A549 (cell line): ENCODE results near the gene SHISAL1. TPM values are rescaled to one million over a fixed set of nuclear protein-coding genes. Genes with fewer than 3 reads are reported as not detected.

Source experiments
- ATAC-seq, 2 experiments: fragments of 200-7000 bp in 1 of 2; fragments of >200 bp in 1 of 2; cut with Nextera tagmentation in 1 of 2; cut with Tn5 transposase in 1 of 2; 3 replicates each; pipeline versions ENCODE4 v1.8.0 to v1.9.1; 2018 to 2020; ENCODE audit warnings: mild to moderate bottlenecking in 1 of 2, moderate library complexity in 1 of 2
- CTCF ChIA-PET: fragments of 300-600 bp; sonication (Branson Sonifier 250); formaldehyde crosslinking; extraction: SDS; loops from one replicate; lab custom pipeline; 2021; ENCODE audit warnings: antibody characterized with exemption, inconsistent platforms; lab: Yijun Ruan, JAX
- POLR2A ChIA-PET: fragments of 350-600 bp; formaldehyde crosslinking; extraction: SDS; loops from one replicate; lab custom pipeline; 2021; ENCODE audit warnings: antibody characterized with exemption, inconsistent platforms; lab: Yijun Ruan, JAX
- DNase-seq, 2 experiments: peaks; one replicate each; pipeline versions ENCODE4 v3.0.0 to v3.0.0-alpha.2; 2011 to 2016; ENCODE audit warnings: low read depth in 1 of 2, low spot score in 1 of 2
- FAIRE-seq: peaks from 2 replicates; lab custom pipeline; 2011; peaks lifted over from hg19 to GRCh38; lab: Jason Lieb, UNC
- H3K27ac ChIP-seq, 2 experiments: fragments of >200 bp; sonication (Bioruptor Twin); formaldehyde crosslinking; 3 replicates each; pipeline ENCODE4 v1.5.1; 2016 to 2017
- H3K4me1 ChIP-seq: fragments of >200 bp; sonication (Bioruptor Twin); formaldehyde crosslinking; 3 replicates; pipeline ENCODE4 v1.6.1; 2016
- H3K4me2 ChIP-seq: fragments of >200 bp; sonication (Bioruptor Twin); formaldehyde crosslinking; 3 replicates; pipeline ENCODE4 v1.6.1; 2016
- H3K4me3 ChIP-seq: fragments of >200 bp; sonication (Bioruptor Twin); formaldehyde crosslinking; 3 replicates; pipeline ENCODE4 v1.5.1; 2016
- H3K9me3 ChIP-seq: fragments of >200 bp; sonication (Bioruptor Twin); formaldehyde crosslinking; 3 replicates; pipeline ENCODE4 v1.6.1; 2016
- BCL3 ChIP-seq: fragments of >200 bp; sonication (Bioruptor Twin); formaldehyde crosslinking; IDR thresholded peaks from 3 replicates; pipeline ENCODE4 v1.6.1; 2016
- BHLHE40 ChIP-seq: IDR thresholded peaks from 2 replicates; pipeline ENCODE4 v1.6.1; 2012; ENCODE audit warnings: low read depth, low read length, inconsistent platforms
- CBX8 ChIP-seq: fragments of 200-600 bp; sonication (generic); IDR thresholded peaks from 2 replicates; pipeline ENCODE4 v1.6.1; 2016
- E2F6 ChIP-seq: IDR thresholded peaks from 2 replicates; pipeline ENCODE4 v1.6.1; 2012; ENCODE audit warnings: low read depth, borderline replicate concordance
- EHMT2 ChIP-seq: fragments of 200-600 bp; sonication (generic); IDR thresholded peaks from 2 replicates; pipeline ENCODE4 v1.6.1; 2016; ENCODE audit warnings: antibody characterized with exemption, low read depth, mild to moderate bottlenecking, moderate library complexity
- EP300 ChIP-seq, 2 experiments: fragments of >200 bp; sonication (Bioruptor Twin); formaldehyde crosslinking; IDR thresholded peaks; 2 replicates in 1 of 2; 3 replicates in 1 of 2; pipeline ENCODE4 v1.6.1; 2016 to 2017
- ESRRA ChIP-seq: fragments of 150-350 bp; IDR thresholded peaks from 2 replicates; pipeline ENCODE4 v1.6.1; 2014; ENCODE audit warnings: mild to moderate bottlenecking, low read length, borderline replicate concordance
- FOXS1 ChIP-seq: fragments of 250-450 bp; sonication (Bioruptor Pico); IDR thresholded peaks from 2 replicates; pipeline ENCODE4 v1.5.0; 2020; ENCODE audit warnings: mild to moderate bottlenecking, moderate library complexity
- GATA3 ChIP-seq: IDR thresholded peaks from 2 replicates; pipeline ENCODE4 v1.6.1; 2012; ENCODE audit warnings: borderline replicate concordance
- HEYL ChIP-seq: fragments of 250-450 bp; sonication (Bioruptor Pico); IDR thresholded peaks from 2 replicates; pipeline ENCODE4 v1.8.0; 2021; ENCODE audit warnings: mild to moderate bottlenecking, moderate library complexity
- HOXA7 ChIP-seq: fragments of 250-450 bp; sonication (Bioruptor Pico); IDR thresholded peaks from 2 replicates; pipeline ENCODE4 v1.5.0; 2020; ENCODE audit warnings: mild to moderate bottlenecking, moderate library complexity
- JUNB ChIP-seq: fragments of >200 bp; sonication (Bioruptor Twin); formaldehyde crosslinking; IDR thresholded peaks from 2 replicates; pipeline ENCODE4 v1.6.1; 2016
- KDM1A ChIP-seq: fragments of 200-600 bp; sonication (generic); IDR thresholded peaks from 2 replicates; pipeline ENCODE4 v1.6.1; 2016; ENCODE audit warnings: low read depth, mild to moderate bottlenecking
- KDM5A ChIP-seq: fragments of 200-600 bp; sonication (generic); IDR thresholded peaks from 2 replicates; pipeline ENCODE4 v1.6.1; 2016; ENCODE audit warnings: antibody characterized with exemption, mild to moderate bottlenecking
- NFE2L2 ChIP-seq: fragments of 150-350 bp; conservative IDR thresholded peaks from 2 replicates; pipeline ENCODE4 v1.6.1; 2014; ENCODE audit warnings: low read length
- NPAS2 ChIP-seq: fragments of 250-450 bp; sonication (Bioruptor Pico); IDR thresholded peaks from 2 replicates; pipeline ENCODE4 v1.8.0; 2022; ENCODE audit warnings: mild to moderate bottlenecking, moderate library complexity, borderline replicate concordance
- POLR2A ChIP-seq: IDR thresholded peaks from 2 replicates; pipeline ENCODE4 v1.6.1; 2012; ENCODE audit warnings: mild to moderate bottlenecking, low read length
- POLR2AphosphoS2 ChIP-seq: conservative IDR thresholded peaks from 2 replicates; pipeline ENCODE4 v1.6.1; 2012; ENCODE audit warnings: low read length, improper control_type of control experiment, inconsistent platforms
- RARB ChIP-seq: fragments of 250-450 bp; sonication (Bioruptor Pico); IDR thresholded peaks from 2 replicates; pipeline ENCODE4 v1.8.0; 2021; ENCODE audit warnings: mild to moderate bottlenecking, moderate library complexity
- REST ChIP-seq: fragments of 200-600 bp; sonication (generic); IDR thresholded peaks from 2 replicates; pipeline ENCODE4 v1.6.1; 2016; ENCODE audit warnings: antibody characterized with exemption, mild to moderate bottlenecking, moderate library complexity
- RFX5 ChIP-seq: fragments of 450-650 bp; IDR thresholded peaks from 2 replicates; pipeline ENCODE4 v1.7.1; 2014; ENCODE audit warnings: antibody characterized with exemption, mild to moderate bottlenecking, moderate library complexity
- RNF2 ChIP-seq: fragments of 200-600 bp; sonication (generic); IDR thresholded peaks from 2 replicates; pipeline ENCODE4 v1.6.1; 2016; ENCODE audit warnings: low read depth, mild to moderate bottlenecking, antibody characterized with exemption, moderate library complexity, borderline replicate concordance
- USF2 ChIP-seq: fragments of 450-650 bp; IDR thresholded peaks from 2 replicates; pipeline ENCODE4 v1.6.1; 2014; ENCODE audit warnings: antibody characterized with exemption
- WGBS: methylation state at CpG from one replicate; pipeline ENCODE4 v1.1.6; 2017; ENCODE audit errors: missing lambda C conversion rate; 5-methylcytosine and 5-hydroxymethylcytosine counted together
- polyA plus RNA-seq, 4 experiments: library from polyadenylated mRNA; depleted of rRNA in 3 of 4; stranded (reverse); fragments of >200 nt; fragmentation: RNase III in 1 of 4; extraction: RNeasy Plus Mini Kit Qiagen cat#74134 plus additional on column Dnase treatment in 1 of 4; gene quantifications; 2 replicates in 3 of 4; 3 replicates in 1 of 4; pipeline ENCODE4 v1.2.3, GENCODE V29; 2011 to 2017

The SHISAL1 gene
- polyA plus RNA-seq, 2 of the 4 experiments (the other 2 are of a cell fraction) = 0.61 to 1.9 TPM

- WGBS = 19% methylated on average over 4 of the region's 4 CpGs
- H3K27ac ChIP-seq = no peak overlapping the region
- H3K4me1 ChIP-seq = no peaks in the 10 kb centered on the region
- DNase-seq (no peak), FAIRE-seq (no peak), ATAC-seq (no peak)
- no peak for TF ChIP-seq E2F6
- no peak for TF ChIP-seq POLR2AphosphoS2
- TF ChIP-seq CBX8 = no peak
- no peak for TF ChIP-seq KDM1A
- no peak for TF ChIP-seq USF2
- no peak for TF ChIP-seq BCL3
- TF ChIP-seq GATA3 = no peak
- no peak for TF ChIP-seq RFX5
- no peak for TF ChIP-seq HEYL (CRISPR knock-in tag)
- TF ChIP-seq RNF2 = no peak
- TF ChIP-seq ESRRA = no peak
- TF ChIP-seq NFE2L2 = no peak
- no peak overlapping the region for H3K4me2 ChIP-seq
- ChIA-PET POLR2A (no interaction called here), CTCF (interaction anchor here (0.6 to 0.7 kb wide), 2 partner anchors 121 to 219 kb away, joined by 3 read pairs; no protein-coding TSS in a partner anchor)
- H3K9me3 ChIP-seq = peaks cover 3% of the 10 kb centered on the region; the same call in 1 of the 3 replicates
- no peak overlapping the region for H3K4me3 ChIP-seq
Measured at GRCh38 chr22:44210722-44211121, 102.0 kb downstream of the SHISAL1 start.

- POLR2A ChIA-PET = no interaction called here
- CTCF ChIA-PET = no interaction called here
- TF ChIP-seq RFX5 (no peak), NFE2L2 (no peak), REST (no peak), KDM5A (no peak), RARB (CRISPR knock-in tag) (no peak), EHMT2 (no peak), HOXA7 (no peak), BHLHE40 (no peak), JUNB (no peak), KDM1A (no peak), GATA3 (no peak), FOXS1 (no peak), NPAS2 (no peak), POLR2A (no peak), EP300 (IDR thresholded peaks at IDR 0.05) (no peak)
Measured at GRCh38 chr22:44209343-44209742, 103.4 kb downstream of the SHISAL1 start.

More at GRCh38 chr22:44209343-44209742, 103.4 kb downstream of the SHISAL1 start:
- FAIRE-seq (no peak), ATAC-seq (no peak), DNase-seq (no peak)
- H3K27ac ChIP-seq = no peak overlapping the region
- 34% methylated on average over 3 of the region's 3 CpGs for WGBS
- H3K4me3 ChIP-seq = no peak overlapping the region
- no peak overlapping the region for H3K4me2 ChIP-seq
- H3K9me3 ChIP-seq = peaks cover 3% of the 10 kb centered on the region; the same call in 1 of the 3 replicates
- H3K4me1 ChIP-seq = no peaks in the 10 kb centered on the region
